WTC11 (cell line): ENCODE data around the gene RAN. TPM values are rescaled to one million over a fixed set of nuclear protein-coding genes. Genes with fewer than 3 reads are reported as not detected.
A peak's percentile ranks its signal among the peaks of the same experiment; 100 is the strongest.

Experiments used
- ATAC-seq: fragments of 200-7000 bp; cut with Tn5 transposase; 2 replicates; pipeline ENCODE4 v1.10.0; 2021; ENCODE audit warnings: mild to moderate bottlenecking, moderate library complexity
- CTCF ChIA-PET: fragments of 300-600 bp; sonication (Branson Sonifier 250); formaldehyde crosslinking; loops from one replicate; lab custom pipeline; 2021; ENCODE audit warnings: antibody characterized with exemption; lab: Charles Lee
- POLR2A ChIA-PET: fragments of 350-600 bp; sonication (Branson Sonifier 250); formaldehyde crosslinking; loops from one replicate; lab custom pipeline; 2021; ENCODE audit warnings: antibody characterized with exemption; lab: Charles Lee
- DNase-seq: peaks from one replicate; pipeline ENCODE4 v3.0.0; 2021; ENCODE audit warnings: low spot score
- H3K27ac Mint-ChIP-seq: 2 replicates; pipeline ENCODE4 v1.8.0; 2021; ENCODE audit warnings: mixed read lengths
- H3K27me3 Mint-ChIP-seq: 2 replicates; pipeline ENCODE4 v1.8.0; 2021; ENCODE audit warnings: low read depth, mild to moderate bottlenecking, moderate library complexity, mixed read lengths
- H3K36me3 Mint-ChIP-seq: 2 replicates; pipeline ENCODE4 v1.8.0; 2021; ENCODE audit warnings: mixed read lengths
- H3K4me1 Mint-ChIP-seq: 2 replicates; pipeline ENCODE4 v1.8.0; 2022; ENCODE audit warnings: mixed read lengths
- H3K4me3 Mint-ChIP-seq: 2 replicates; pipeline ENCODE4 v1.8.0; 2021; ENCODE audit warnings: mild to moderate bottlenecking, moderate library complexity, mixed read lengths
- H3K9me3 Mint-ChIP-seq: 2 replicates; pipeline ENCODE4 v1.8.0; 2021; ENCODE audit warnings: mixed read lengths
- AR ChIP-seq: fragments of 250-450 bp; sonication (Bioruptor Pico); IDR thresholded peaks from 2 replicates; pipeline ENCODE4 v1.9.0; 2021; ENCODE audit warnings: mild to moderate bottlenecking
- CREM ChIP-seq: sonication (generic); formaldehyde crosslinking; IDR thresholded peaks from 2 replicates; pipeline ENCODE4 v1.8.1; 2022; ENCODE audit warnings: mild to moderate bottlenecking, missing genetic modification reagents, moderate library complexity
- E2F1 ChIP-seq: sonication (generic); formaldehyde crosslinking; IDR thresholded peaks from 2 replicates; pipeline ENCODE4 v1.8.0; 2022; ENCODE audit warnings: mild to moderate bottlenecking, missing genetic modification reagents
- ELF4 ChIP-seq: sonication (generic); formaldehyde crosslinking; IDR thresholded peaks from 2 replicates; pipeline ENCODE4 v1.8.1; 2022; ENCODE audit warnings: low read depth, mild to moderate bottlenecking, moderate library complexity, missing genetic modification reagents
- EMX1 ChIP-seq: fragments of 250-450 bp; sonication (Bioruptor Pico); IDR thresholded peaks from 2 replicates; pipeline ENCODE4 v1.8.0; 2021; ENCODE audit warnings: mild to moderate bottlenecking
- ETV6 ChIP-seq: sonication (generic); formaldehyde crosslinking; IDR thresholded peaks from 2 replicates; pipeline ENCODE4 v1.8.1; 2022; ENCODE audit warnings: mild to moderate bottlenecking, missing genetic modification reagents
- FOXK1 ChIP-seq: sonication (generic); formaldehyde crosslinking; IDR thresholded peaks from 2 replicates; pipeline ENCODE4 v1.8.0; 2022; ENCODE audit warnings: mild to moderate bottlenecking, moderate library complexity, missing genetic modification reagents
- FOXP4 ChIP-seq: sonication (generic); formaldehyde crosslinking; IDR thresholded peaks from 2 replicates; pipeline ENCODE4 v1.8.0; 2022; ENCODE audit warnings: mild to moderate bottlenecking, missing genetic modification reagents
- GABPB1 ChIP-seq: sonication (generic); formaldehyde crosslinking; IDR thresholded peaks from 2 replicates; pipeline ENCODE4 v1.8.1; 2023; ENCODE audit warnings: mild to moderate bottlenecking, missing genetic modification reagents
- HMGA2 ChIP-seq: fragments of 250-450 bp; sonication (Bioruptor Pico); IDR thresholded peaks from 2 replicates; pipeline ENCODE4 v1.4.0; 2021; ENCODE audit warnings: mild to moderate bottlenecking, moderate library complexity
- HMGXB4 ChIP-seq: sonication (generic); formaldehyde crosslinking; IDR thresholded peaks from 2 replicates; pipeline ENCODE4 v1.8.1; 2023; ENCODE audit warnings: mild to moderate bottlenecking, moderate library complexity, missing genetic modification reagents
- KAT7 ChIP-seq: sonication (generic); formaldehyde crosslinking; IDR thresholded peaks from 2 replicates; pipeline ENCODE4 v1.8.1; 2023; ENCODE audit warnings: missing genetic modification reagents, mild to moderate bottlenecking, borderline replicate concordance
- STAT6 ChIP-seq: sonication (generic); formaldehyde crosslinking; conservative IDR thresholded peaks from 2 replicates; pipeline ENCODE4 v1.8.1; 2023; ENCODE audit warnings: mild to moderate bottlenecking, low read depth, missing genetic modification reagents, moderate library complexity
- TEAD1 ChIP-seq: sonication (generic); formaldehyde crosslinking; IDR thresholded peaks from 2 replicates; pipeline ENCODE4 v1.8.0; 2022; ENCODE audit warnings: mild to moderate bottlenecking, missing genetic modification reagents
- TEAD4 ChIP-seq: sonication (generic); formaldehyde crosslinking; IDR thresholded peaks from 2 replicates; pipeline ENCODE4 v1.8.0; 2022; ENCODE audit warnings: mild to moderate bottlenecking, missing genetic modification reagents
- ZNF219 ChIP-seq: sonication (generic); formaldehyde crosslinking; IDR thresholded peaks from 2 replicates; pipeline ENCODE4 v1.8.0; 2023; ENCODE audit warnings: missing genetic modification reagents, mild to moderate bottlenecking, borderline replicate concordance
- total RNA-seq: library from RNA; stranded (reverse); gene quantifications from 3 replicates; pipeline ENCODE4 v1.2.3, GENCODE V29; 2021
- TF ChIP-seq, protein P1 (sequence below): sonication (generic); formaldehyde crosslinking; IDR thresholded peaks from 2 replicates; pipeline ENCODE4 v1.8.1; 2023; ENCODE audit warnings: mild to moderate bottlenecking, missing genetic modification reagents
- TF ChIP-seq, protein P2 (sequence below): fragments of 250-450 bp; sonication (Bioruptor Pico); IDR thresholded peaks from 2 replicates; pipeline ENCODE4 v1.8.0; 2021; ENCODE audit warnings: mild to moderate bottlenecking
- TF ChIP-seq, protein P3 (sequence below): fragments of 200-600 bp; IDR thresholded peaks from 2 replicates; pipeline ENCODE4 v1.8.0; 2022; ENCODE audit warnings: antibody characterized with exemption

The RAN gene
- total RNA-seq, 1 experiment from 2014 or later, result 1,745 TPM

GRCh38 chr12:130911933-130912332 is 40.1 kb downstream of the RAN start:
- Mint-ChIP-seq H3K9me3 (peaks cover 51% of the 10 kb centered on the region), H3K36me3 (peaks cover 24% of the 10 kb centered on the region), H3K27me3 (peaks cover 6% of the 10 kb centered on the region; the same call in 1 of the 2 replicates), H3K4me1 (peaks cover 8% of the 10 kb centered on the region), H3K4me3 (no peak overlapping the region), H3K27ac (no peak overlapping the region)
- DNase-seq, result no peak
- ChIA-PET CTCF (no interaction called here), POLR2A (no interaction called here)
- ATAC-seq, result no peak
- TF ChIP-seq ZNF219 (CRISPR knock-in tag) (no peak), EMX1 (CRISPR knock-in tag) (no peak)
- TF ChIP-seq, protein P1, sequence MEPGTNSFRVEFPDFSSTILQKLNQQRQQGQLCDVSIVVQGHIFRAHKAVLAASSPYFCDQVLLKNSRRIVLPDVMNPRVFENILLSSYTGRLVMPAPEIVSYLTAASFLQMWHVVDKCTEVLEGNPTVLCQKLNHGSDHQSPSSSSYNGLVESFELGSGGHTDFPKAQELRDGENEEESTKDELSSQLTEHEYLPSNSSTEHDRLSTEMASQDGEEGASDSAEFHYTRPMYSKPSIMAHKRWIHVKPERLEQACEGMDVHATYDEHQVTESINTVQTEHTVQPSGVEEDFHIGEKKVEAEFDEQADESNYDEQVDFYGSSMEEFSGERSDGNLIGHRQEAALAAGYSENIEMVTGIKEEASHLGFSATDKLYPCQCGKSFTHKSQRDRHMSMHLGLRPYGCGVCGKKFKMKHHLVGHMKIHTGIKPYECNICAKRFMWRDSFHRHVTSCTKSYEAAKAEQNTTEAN, result no peak

- POLR2A ChIA-PET, result no interaction called here
- DNase-seq, result peak; percentile 69
- H3K27ac Mint-ChIP-seq, result no peak overlapping the region
Observed at GRCh38 chr12:130916241-130916911, 44.5 kb downstream of the RAN start.

More at GRCh38 chr12:130916241-130916911, 44.5 kb downstream of the RAN start:
- peaks cover 33% of the 10 kb centered on the region for H3K9me3 Mint-ChIP-seq
- peak overlapping the region; percentile 13; the same call in 1 of the 2 replicates for H3K4me3 Mint-ChIP-seq
- peaks cover 11% of the 10 kb centered on the region for H3K36me3 Mint-ChIP-seq
- ATAC-seq, result peak; percentile 87
- H3K4me1 Mint-ChIP-seq, result peaks cover 8% of the 10 kb centered on the region
- CTCF ChIA-PET, result interaction anchor here (0.6 to 3.6 kb wide), 23 partner anchors 10 to 538 kb away, joined by 3 to 37 read pairs (median 4); partner anchors contain the start of gene ADGRD1
- TF ChIP-seq HMGA2 (CRISPR knock-in tag) (no peak), CREM (CRISPR knock-in tag) (no peak), FOXP4 (CRISPR knock-in tag) (no peak), ETV6 (0 out of 2 replicates have a peak, but pooled peaks have one; percentile 51), KAT7 (no peak), AR (CRISPR knock-in tag) (no peak), FOXK1 (0 out of 2 replicates have a peak, but pooled peaks have one; percentile 33), GABPB1 (CRISPR knock-in tag) (peak; percentile 67), HMGXB4 (CRISPR knock-in tag) (no peak), STAT6 (CRISPR knock-in tag) (no peak), TEAD1 (CRISPR knock-in tag) (peak; percentile 25; the same call in 1 of the 2 replicates), TEAD4 (CRISPR knock-in tag) (no peak), ELF4 (CRISPR knock-in tag) (no peak), E2F1 (CRISPR knock-in tag) (no peak)
- TF ChIP-seq, protein P2, sequence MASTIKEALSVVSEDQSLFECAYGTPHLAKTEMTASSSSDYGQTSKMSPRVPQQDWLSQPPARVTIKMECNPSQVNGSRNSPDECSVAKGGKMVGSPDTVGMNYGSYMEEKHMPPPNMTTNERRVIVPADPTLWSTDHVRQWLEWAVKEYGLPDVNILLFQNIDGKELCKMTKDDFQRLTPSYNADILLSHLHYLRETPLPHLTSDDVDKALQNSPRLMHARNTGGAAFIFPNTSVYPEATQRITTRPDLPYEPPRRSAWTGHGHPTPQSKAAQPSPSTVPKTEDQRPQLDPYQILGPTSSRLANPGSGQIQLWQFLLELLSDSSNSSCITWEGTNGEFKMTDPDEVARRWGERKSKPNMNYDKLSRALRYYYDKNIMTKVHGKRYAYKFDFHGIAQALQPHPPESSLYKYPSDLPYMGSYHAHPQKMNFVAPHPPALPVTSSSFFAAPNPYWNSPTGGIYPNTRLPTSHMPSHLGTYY (CRISPR knock-in tag), result no peak
- TF ChIP-seq, protein P3, sequence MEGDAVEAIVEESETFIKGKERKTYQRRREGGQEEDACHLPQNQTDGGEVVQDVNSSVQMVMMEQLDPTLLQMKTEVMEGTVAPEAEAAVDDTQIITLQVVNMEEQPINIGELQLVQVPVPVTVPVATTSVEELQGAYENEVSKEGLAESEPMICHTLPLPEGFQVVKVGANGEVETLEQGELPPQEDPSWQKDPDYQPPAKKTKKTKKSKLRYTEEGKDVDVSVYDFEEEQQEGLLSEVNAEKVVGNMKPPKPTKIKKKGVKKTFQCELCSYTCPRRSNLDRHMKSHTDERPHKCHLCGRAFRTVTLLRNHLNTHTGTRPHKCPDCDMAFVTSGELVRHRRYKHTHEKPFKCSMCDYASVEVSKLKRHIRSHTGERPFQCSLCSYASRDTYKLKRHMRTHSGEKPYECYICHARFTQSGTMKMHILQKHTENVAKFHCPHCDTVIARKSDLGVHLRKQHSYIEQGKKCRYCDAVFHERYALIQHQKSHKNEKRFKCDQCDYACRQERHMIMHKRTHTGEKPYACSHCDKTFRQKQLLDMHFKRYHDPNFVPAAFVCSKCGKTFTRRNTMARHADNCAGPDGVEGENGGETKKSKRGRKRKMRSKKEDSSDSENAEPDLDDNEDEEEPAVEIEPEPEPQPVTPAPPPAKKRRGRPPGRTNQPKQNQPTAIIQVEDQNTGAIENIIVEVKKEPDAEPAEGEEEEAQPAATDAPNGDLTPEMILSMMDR, result peak; percentile 92
- H3K27me3 Mint-ChIP-seq, result peaks cover 9% of the 10 kb centered on the region
